SK-N-MC (cell line): ENCODE data around the gene RAP1GAP2.

Source experiments
- EZH2 ChIP-seq: fragments of 200-600 bp; sonication (generic); IDR thresholded peaks from one replicate; pipeline ENCODE4 v1.6.1; 2017; ENCODE audit warnings: antibody characterized with exemption
- FOXP2 ChIP-seq: optimal IDR thresholded peaks from 2 replicates; pipeline ENCODE3; 2011; ENCODE audit warnings: mild to moderate bottlenecking, moderate library complexity; ENCODE audit not compliant: insufficient read depth; ENCODE audit errors: extremely low read length, control extremely low read depth
- POLR2AphosphoS5 ChIP-seq: IDR thresholded peaks from 2 replicates; pipeline ENCODE4 v1.6.1; 2012; ENCODE audit warnings: mild to moderate bottlenecking, low read depth, low read length, borderline replicate concordance

- TF ChIP-seq EZH2: no peak
- no peak for TF ChIP-seq POLR2AphosphoS5
- no peak for TF ChIP-seq FOXP2
These were observed 159.8 kb downstream of the RAP1GAP2 start for GRCh38 chr17:2955931-2956582.
